SW 1271 (cell line): ENCODE data around the gene PAQR5.
"Not testable (repeated sequence)": the region's sequence is repeated elsewhere in the genome, so short reads cannot be mapped to it uniquely, and the experiment has no call there.

Experiments used
- DNase-seq, 2 experiments: peaks; one replicate each; lab custom pipeline; 2025; lab: John Stamatoyannopoulos, UW

The PAQR5 gene

GRCh38 chr15:69298697-69299441 lies at the start of gene PAQR5:
PAQR5 (plus strand) TSS chr15:69298912; CDS start chr15:69360081, 61,169 bp downstream.
- DNase-seq = peak in 1 of 2 experiments; percentile 28

- DNase-seq = peak in 1 of 2 experiments; percentile 20
These were observed 45.6 kb upstream of the PAQR5 start for GRCh38 chr15:69253156-69253555.

- DNase-seq = peak in 1 of 2 experiments; percentile 37
These were observed 33.3 kb upstream of the PAQR5 start for GRCh38 chr15:69265347-69265955.

GRCh38 chr15:69271217-69271616 lies 27.5 kb upstream of the PAQR5 start:
- DNase-seq = no peak

- no peak for DNase-seq
These were observed 26.6 kb upstream of the PAQR5 start for GRCh38 chr15:69272139-69272538.

GRCh38 chr15:69272891-69273290 lies 25.8 kb upstream of the PAQR5 start:
- no peak for DNase-seq

GRCh38 chr15:69275074-69275670 lies 23.5 kb upstream of the PAQR5 start:
- no peak for DNase-seq

- DNase-seq = no peak
These were observed 22.7 kb upstream of the PAQR5 start for GRCh38 chr15:69275933-69276560.

- no peak for DNase-seq
These were observed 21.4 kb upstream of the PAQR5 start for GRCh38 chr15:69277316-69277715.

- no peak for DNase-seq
These were observed 19.1 kb upstream of the PAQR5 start for GRCh38 chr15:69279636-69280035.

- no peak for DNase-seq
These were observed 17.9 kb upstream of the PAQR5 start for GRCh38 chr15:69280783-69281182.

GRCh38 chr15:69282104-69282743 lies 16.5 kb upstream of the PAQR5 start:
- no peak for DNase-seq

- DNase-seq = no peak
These were observed 12.9 kb upstream of the PAQR5 start for GRCh38 chr15:69285834-69286233.

- no peak for DNase-seq
These were observed 10.7 kb upstream of the PAQR5 start for GRCh38 chr15:69288011-69288410.

GRCh38 chr15:69288531-69289341 lies 10.0 kb upstream of the PAQR5 start:
- no peak for DNase-seq

GRCh38 chr15:69289342-69290146 lies 9.2 kb upstream of the PAQR5 start:
- no peak for DNase-seq

- no peak for DNase-seq
These were observed 8.2 kb upstream of the PAQR5 start for GRCh38 chr15:69290346-69291164.

GRCh38 chr15:69291651-69292050 lies 7.1 kb upstream of the PAQR5 start:
- DNase-seq = not testable (repeated sequence)

- no peak for DNase-seq
These were observed 5.8 kb upstream of the PAQR5 start for GRCh38 chr15:69292826-69293420.
